Measurements from ENCODE around the gene PLK2. TPM values are rescaled to one million over a fixed set of nuclear protein-coding genes. Genes with fewer than 3 reads are reported as not detected.
A peak's percentile ranks its signal among the peaks of the same experiment; 100 is the strongest.

The PLK2 gene
- total and polyA plus RNA-seq, 2 of the 8 experiments (the other 6 are each of a cell fraction or from before 2014, with no cell fraction given): 5.8 to 20.6 TPM

- no peaks in the 10 kb centered on the region for H3K9me3 ChIP-seq (ENCODE audit: insufficient read depth in 2 of 2, low read depth in 1 of 2, low read length in 1 of 2)
- H3K36me3 ChIP-seq (ENCODE audit: control insufficient read depth in 2 of 4, insufficient read depth in 4 of 4, low read length in 3 of 4): peaks cover 0 to 14% (median 7%) of the 10 kb centered on the region in 4 experiments; a peak in 5 of 8 replicates
- no peak overlapping the region for H2BK20ac ChIP-seq (ENCODE audit: low read length)
- peaks cover 0 to 4% (median 3%) of the 10 kb centered on the region in 4 experiments; a peak in 3 of 7 replicates for H3K4me1 ChIP-seq (replicated peaks in 1 of 4; ENCODE audit: control insufficient read depth in 3 of 4, insufficient read depth in 4 of 4, low read length in 3 of 4)
- peak overlapping the region; percentile 29; the same call in 1 of the 2 replicates for H2BK15ac ChIP-seq (ENCODE audit: low read length)
- H2BK120ac ChIP-seq (replicated peaks; ENCODE audit: low read depth, low read length): no peak overlapping the region
- H3K27me3 ChIP-seq (replicated peaks in 1 of 4; ENCODE audit: control insufficient read depth in 3 of 4, extremely low read depth in 1 of 4, insufficient read depth in 3 of 4, low read length in 3 of 4): peaks cover 0 to 3% (median 2%) of the 10 kb centered on the region in 4 experiments; a peak in 3 of 7 replicates
- peaks cover 0 to 2% of the 10 kb centered on the region in 2 experiments for H4K20me1 ChIP-seq (replicated peaks in 1 of 2; ENCODE audit: control insufficient read depth in 1 of 2, insufficient read depth in 2 of 2, low read length in 2 of 2)
- H3K4ac ChIP-seq (replicated peaks; ENCODE audit: insufficient read length, low read depth, low read length): no peak overlapping the region
- H4K91ac ChIP-seq (replicated peaks; ENCODE audit: insufficient read length, low read length): no peak overlapping the region
- H4K8ac ChIP-seq (ENCODE audit: extremely low read depth, insufficient read depth, low read length): peak overlapping the region; percentile 80; the same call in 1 of the 2 replicates
- WGBS, 2 experiments (ENCODE audit: extremely low coverage in 1 of 2, insufficient coverage in 1 of 2, insufficient read length in 1 of 2, insufficient replicate concordance in 2 of 2, low coverage in 1 of 2, low lambda C conversion rate in 2 of 2, missing lambda C conversion rate in 1 of 2): 15% methylated on average over 30 of the region's 30 CpGs; no CpG with 5 or more reads in 1 of the 2 experiments
- peak overlapping the region in 3 of 4 experiments; percentile 25 to 73 (median 54); a peak in 3 of 7 replicates for H3K9ac ChIP-seq (replicated peaks in 1 of 4; ENCODE audit: extremely low read depth in 1 of 4, low read depth in 3 of 4, low read length in 3 of 4)
- H3K23ac ChIP-seq (ENCODE audit: insufficient read length): no peak overlapping the region
- H3K14ac ChIP-seq (ENCODE audit: insufficient read length): no peak overlapping the region
- peak; percentile 55 for FAIRE-seq
- H2BK5ac ChIP-seq (ENCODE audit: low read depth, low read length): peak overlapping the region; percentile 76; the same call in 1 of the 2 replicates
- H3K27ac ChIP-seq (ENCODE audit: low read depth, low read length): no peak overlapping the region
- CTCF ChIA-PET (ENCODE audit: partially characterized antibody): interaction anchor here (0.6 to 4.4 kb wide), 53 partner anchors 10 to 1197 kb away, joined by 3 to 86 read pairs (median 3); no protein-coding TSS in a partner anchor
- H3K4me2 ChIP-seq (ENCODE audit: insufficient read depth in 1 of 2, low read depth in 2 of 2, low read length in 2 of 2): peak overlapping the region; percentile 69 to 74; a peak in 3 of 4 replicates
- no peak overlapping the region for H3K18ac ChIP-seq (ENCODE audit: extremely low read depth, low read length)
- H3K79me2 ChIP-seq (ENCODE audit: control insufficient read depth in 1 of 2, insufficient read depth in 2 of 2, low read length in 2 of 2): 0 out of 4 replicates have a peak, but pooled peaks cover 0 to 2% of the 10 kb centered on the region in 2 experiments
- no peak overlapping the region for H2AK5ac ChIP-seq (ENCODE audit: low read depth, low read length)
- no peak overlapping the region; the same call in 1 of the 2 replicates for H2AFZ ChIP-seq (ENCODE audit: low read length)
- H3K4me3 ChIP-seq (ENCODE audit: extremely low read depth in 1 of 4, insufficient read depth in 2 of 4, low read depth in 3 of 4, low read length in 4 of 4): peak overlapping the region; percentile 61 to 79 (median 73)
- no peak overlapping the region for H2BK12ac ChIP-seq (ENCODE audit: low read depth, low read length)
- POLR2A ChIA-PET (ENCODE audit: partially characterized antibody): interaction anchor here (1.0 to 1.5 kb wide), 2 partner anchors 683 to 686 kb away, joined by 3 read pairs; no protein-coding TSS in a partner anchor
- peak; percentile 84 to 96 for DNase-seq (ENCODE audit: low read depth in 1 of 2, low spot score in 2 of 2)
- H4K5ac ChIP-seq (ENCODE audit: insufficient read length, low read depth, low read length): no peak overlapping the region
- no peak overlapping the region for H3K56ac ChIP-seq (replicated peaks; ENCODE audit: insufficient read length, low read depth, low read length)
- H3K79me1 ChIP-seq (ENCODE audit: low read depth, low read length): no peaks in the 10 kb centered on the region
- H3K23me2 ChIP-seq (ENCODE audit: low read depth, low read length): no peaks in the 10 kb centered on the region; the same call in 1 of the 2 replicates
- TF ChIP-seq TBP (IDR thresholded peaks at IDR 0.05; ENCODE audit: low read depth, low read length) (peak; percentile 37; the same call in 1 of the 2 replicates), GABPA (IDR thresholded peaks at IDR 0.05; ENCODE audit: borderline replicate concordance, insufficient read depth, low read length) (no peak), RBBP5 (IDR thresholded peaks at IDR 0.05; ENCODE audit: borderline replicate concordance, low read depth, low read length) (no peak), SIN3A (conservative IDR thresholded peaks at IDR 0.05 in 1 of 2, IDR thresholded peaks at IDR 0.05 in 1 of 2; ENCODE audit: low read depth in 1 of 2, low read length in 2 of 2) (peak in 1 of 2 experiments; percentile 70; a peak in 2 of 4 replicates), MAX (IDR thresholded peaks at IDR 0.05) (peak; percentile 53; the same call in 1 of the 2 replicates), ATF3 (IDR thresholded peaks at IDR 0.05; ENCODE audit: insufficient read depth, low read depth, low read length) (no peak), EP300 (IDR thresholded peaks at IDR 0.05; ENCODE audit: borderline replicate concordance in 1 of 2, low read depth in 2 of 2, low read length in 2 of 2) (peak in 1 of 2 experiments; percentile 3; a peak in 1 of 3 replicates), SP4 (IDR thresholded peaks at IDR 0.05; ENCODE audit: low read length) (no peak)
Measured at GRCh38 chr5:58460732-58461286, 923 bp upstream of the PLK2 start.
